A549 treated with CpdA at 1 μM for 4 hours (cell line): ENCODE measurements around the gene DDX3Y. TPM values are rescaled to one million over a fixed set of nuclear protein-coding genes. Genes with fewer than 3 reads are reported as not detected.

Experiments used
- total RNA-seq: library from RNA; stranded (reverse); fragments of 200-300 nt; extraction: Qiagen RNA extraction; gene quantifications from 5 replicates; pipeline ENCODE4 v1.2.3, GENCODE V29; 2022; ENCODE audit warnings: low read depth

Gene DDX3Y
- 20.5 to 29.8 TPM (median 25.6 TPM) in 5 replicates for total RNA-seq

GRCh38 chrY:12904618-12905516 is at the start of gene DDX3Y:
Gene DDX3Y (plus strand): TSS chrY:12904868. CDS start chrY:12904937, 69 bp downstream.

Other genes with a start within 250 kb of the DDX3Y start
- 5.0 to 7.3 TPM (median 6.0 TPM) in 5 replicates for gene USP9Y, start 203.6 kb upstream of the DDX3Y start, total RNA-seq